ENCODE results near the gene PPP3R1. TPM values are rescaled to one million over a fixed set of nuclear protein-coding genes. Genes with fewer than 3 reads are reported as not detected.

PPP3R1 gene
- total and polyA plus RNA-seq, 2 donors (not counting 3 experiments of a cell fraction or from before 2014, with no cell fraction given): 8.4 to 62.2 TPM

DNA sequence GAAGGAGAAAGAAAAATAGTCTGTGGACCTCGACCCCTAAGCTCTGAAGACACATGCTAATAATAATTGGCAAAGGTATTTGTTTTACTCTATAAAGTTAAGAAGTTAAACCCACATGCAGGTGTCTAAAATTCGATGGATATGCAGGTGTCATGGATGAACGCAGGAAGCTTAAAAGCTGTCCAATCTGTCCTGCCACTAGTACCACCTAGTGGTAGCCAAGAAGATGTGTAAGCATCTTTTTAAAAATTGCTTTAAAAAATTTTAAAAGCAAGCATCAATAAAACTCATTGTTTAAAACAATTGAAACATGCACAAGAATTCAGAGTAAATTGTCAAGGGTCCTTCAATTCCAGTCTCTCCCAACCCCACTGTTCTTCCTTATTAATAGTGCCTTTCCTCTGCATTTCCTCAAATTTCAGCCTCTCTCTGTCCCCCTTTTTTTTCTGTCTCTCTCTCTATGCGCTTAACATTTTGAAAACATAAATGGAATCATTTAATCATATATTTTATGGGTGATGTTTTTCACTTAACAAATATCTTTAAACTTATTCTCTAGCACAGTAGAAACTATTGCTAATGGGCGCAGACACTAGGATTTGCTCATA, 30.6 kb upstream of the PPP3R1 start:
- intact Hi-C loops (cut with micrococcal nuclease) (loop anchor here (1.0 to 5.0 kb wide), 5 partner anchors 32 to 161 kb away; partner anchors contain the start of gene PNO1), dilution Hi-C loops (cut with MboI; ENCODE audit: extremely low pct_ligation_motif_present, low sequenced_read_pairs) (no loop called here)
- FAIRE-seq (peak; percentile 89), DNase-seq (ENCODE audit: low read depth, low spot score) (peak; percentile 35)
- Histone ChIP-seq H3K27ac (ENCODE audit: insufficient read depth, low read depth, low read length) (no peak overlapping the region), H2AFZ (ENCODE audit: low read depth, low read length) (no peak overlapping the region), H3K4me2 (ENCODE audit: insufficient read depth, low read length) (no peak overlapping the region), H3K4me1 (ENCODE audit: control insufficient read depth, extremely low read depth, insufficient read depth, low read length) (no peaks in the 10 kb centered on the region), H4K20me1 (replicated peaks; ENCODE audit: control insufficient read depth, extremely low read depth, insufficient read depth, low read length) (no peaks in the 10 kb centered on the region), H3K9me3 (replicated peaks; ENCODE audit: control insufficient read depth, insufficient read depth, low read length) (no peaks in the 10 kb centered on the region), H3K36me3 (ENCODE audit: control insufficient read depth in 2 of 2, extremely low read depth in 1 of 2, insufficient read depth in 2 of 2, low read length in 2 of 2) (no peaks in the 10 kb centered on the region), H3K4me3 (replicated peaks in 1 of 3; ENCODE audit: insufficient read depth in 1 of 3, low read depth in 1 of 3, low read length in 3 of 3) (no peak overlapping the region), H3K9ac (replicated peaks; ENCODE audit: extremely low read depth, insufficient read depth, low read length) (no peak overlapping the region), H3K27me3 (ENCODE audit: control insufficient read depth in 2 of 2, insufficient read depth in 2 of 2, low read length in 2 of 2) (no peaks in the 10 kb centered on the region), H3K79me2 (ENCODE audit: control insufficient read depth, insufficient read depth, low read length) (no peaks in the 10 kb centered on the region), H3K9me1 (replicated peaks; ENCODE audit: control insufficient read depth, extremely low read depth, insufficient read depth, low read length) (no peaks in the 10 kb centered on the region)
- CTCF ChIA-PET: interaction anchor here (0.6 to 11.7 kb wide), 35 partner anchors 8 to 166 kb away, joined by 3 to 175 read pairs (median 4); partner anchors contain the start of genes PNO1 and PPP3R1
- POLR2A ChIA-PET: no interaction called here
- TF ChIP-seq GATA2 (IDR thresholded peaks at IDR 0.05; ENCODE audit: insufficient read depth, insufficient read length, low read depth, low read length): no peak
- TF ChIP-seq, protein P1, sequence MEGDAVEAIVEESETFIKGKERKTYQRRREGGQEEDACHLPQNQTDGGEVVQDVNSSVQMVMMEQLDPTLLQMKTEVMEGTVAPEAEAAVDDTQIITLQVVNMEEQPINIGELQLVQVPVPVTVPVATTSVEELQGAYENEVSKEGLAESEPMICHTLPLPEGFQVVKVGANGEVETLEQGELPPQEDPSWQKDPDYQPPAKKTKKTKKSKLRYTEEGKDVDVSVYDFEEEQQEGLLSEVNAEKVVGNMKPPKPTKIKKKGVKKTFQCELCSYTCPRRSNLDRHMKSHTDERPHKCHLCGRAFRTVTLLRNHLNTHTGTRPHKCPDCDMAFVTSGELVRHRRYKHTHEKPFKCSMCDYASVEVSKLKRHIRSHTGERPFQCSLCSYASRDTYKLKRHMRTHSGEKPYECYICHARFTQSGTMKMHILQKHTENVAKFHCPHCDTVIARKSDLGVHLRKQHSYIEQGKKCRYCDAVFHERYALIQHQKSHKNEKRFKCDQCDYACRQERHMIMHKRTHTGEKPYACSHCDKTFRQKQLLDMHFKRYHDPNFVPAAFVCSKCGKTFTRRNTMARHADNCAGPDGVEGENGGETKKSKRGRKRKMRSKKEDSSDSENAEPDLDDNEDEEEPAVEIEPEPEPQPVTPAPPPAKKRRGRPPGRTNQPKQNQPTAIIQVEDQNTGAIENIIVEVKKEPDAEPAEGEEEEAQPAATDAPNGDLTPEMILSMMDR (IDR thresholded peaks at IDR 0.05; ENCODE audit: extremely low read depth in 1 of 2, insufficient read depth in 1 of 2, low read depth in 1 of 2, low read length in 2 of 2): peak; percentile 43 to 61
- TF ChIP-seq EZH2 (IDR thresholded peaks at IDR 0.05; ENCODE audit: borderline replicate concordance, low read depth, low read length, severe bottlenecking): no peak
- no TSS peak for BruUV-seq (replicated peaks)

DNA sequence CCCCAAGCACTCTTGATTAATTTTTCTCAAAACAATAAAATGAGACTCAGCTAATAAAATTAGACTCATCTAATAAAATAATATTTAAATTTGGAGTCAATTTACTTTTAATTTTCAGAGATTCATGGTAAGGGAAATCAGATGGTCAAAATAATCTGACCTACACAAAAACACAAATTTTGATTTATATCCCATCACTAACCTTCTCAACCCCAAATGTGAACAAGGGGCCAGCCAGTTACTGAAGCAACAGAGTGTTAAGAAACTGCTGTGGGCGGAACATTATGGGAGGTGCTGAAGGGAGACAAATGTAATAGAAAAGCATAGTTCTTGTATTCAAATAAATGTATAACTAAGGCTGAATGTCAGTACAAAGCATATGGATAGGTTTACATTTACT, 28.5 kb upstream of the PPP3R1 start:
- TF ChIP-seq GATA2 (IDR thresholded peaks at IDR 0.05; ENCODE audit: insufficient read depth, insufficient read length, low read depth, low read length) (no peak), EZH2 (IDR thresholded peaks at IDR 0.05; ENCODE audit: borderline replicate concordance, low read depth, low read length, severe bottlenecking) (no peak), MYC (IDR thresholded peaks at IDR 0.05; ENCODE audit: low read depth, low read length) (no peak), POLR2AphosphoS5 (IDR thresholded peaks at IDR 0.05; ENCODE audit: insufficient read depth, low read depth, low read length) (no peak), FOS (IDR thresholded peaks at IDR 0.05; ENCODE audit: borderline replicate concordance, insufficient read depth, low read length) (no peak), POLR2A (IDR thresholded peaks at IDR 0.05; ENCODE audit: low read depth, low read length) (no peak)
- TF ChIP-seq, protein P2, sequence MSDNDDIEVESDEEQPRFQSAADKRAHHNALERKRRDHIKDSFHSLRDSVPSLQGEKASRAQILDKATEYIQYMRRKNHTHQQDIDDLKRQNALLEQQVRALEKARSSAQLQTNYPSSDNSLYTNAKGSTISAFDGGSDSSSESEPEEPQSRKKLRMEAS (IDR thresholded peaks at IDR 0.05; ENCODE audit: insufficient read depth, insufficient read length): no peak
- Histone ChIP-seq H3K4me1 (ENCODE audit: control insufficient read depth, extremely low read depth, insufficient read depth, low read length) (no peaks in the 10 kb centered on the region), H3K9me1 (replicated peaks; ENCODE audit: control insufficient read depth, extremely low read depth, insufficient read depth, low read length) (no peaks in the 10 kb centered on the region), H3K27me3 (ENCODE audit: control insufficient read depth in 2 of 2, insufficient read depth in 2 of 2, low read length in 2 of 2) (no peaks in the 10 kb centered on the region), H3K9me3 (replicated peaks; ENCODE audit: control insufficient read depth, insufficient read depth, low read length) (no peaks in the 10 kb centered on the region), H3K9ac (replicated peaks; ENCODE audit: extremely low read depth, insufficient read depth, low read length) (no peak overlapping the region), H3K36me3 (ENCODE audit: control insufficient read depth in 2 of 2, extremely low read depth in 1 of 2, insufficient read depth in 2 of 2, low read length in 2 of 2) (no peaks in the 10 kb centered on the region), H3K27ac (ENCODE audit: insufficient read depth, low read depth, low read length) (no peak overlapping the region), H2AFZ (ENCODE audit: low read depth, low read length) (no peak overlapping the region), H3K79me2 (ENCODE audit: control insufficient read depth, insufficient read depth, low read length) (no peaks in the 10 kb centered on the region), H3K4me3 (replicated peaks in 1 of 3; ENCODE audit: insufficient read depth in 1 of 3, low read depth in 1 of 3, low read length in 3 of 3) (no peak overlapping the region), H3K4me2 (ENCODE audit: insufficient read depth, low read length) (no peak overlapping the region), H4K20me1 (replicated peaks; ENCODE audit: control insufficient read depth, extremely low read depth, insufficient read depth, low read length) (no peaks in the 10 kb centered on the region)
- CTCF ChIA-PET: interaction anchor here (0.6 to 11.7 kb wide), 6 partner anchors 9 to 158 kb away, joined by 3 to 175 read pairs (median 4); no protein-coding TSS in a partner anchor
- dilution Hi-C loops (cut with MboI; ENCODE audit: extremely low pct_ligation_motif_present, low sequenced_read_pairs) (no loop called here), intact Hi-C loops (cut with micrococcal nuclease) (loop anchor here (5.0 kb wide), 1 partner anchor 162 kb away; no protein-coding TSS in a partner anchor)
- POLR2A ChIA-PET: no interaction called here
- no TSS peak for BruUV-seq (replicated peaks)
- DNase-seq (ENCODE audit: low read depth, low spot score) (no peak), FAIRE-seq (no peak)

All from endothelial cell of umbilical vein (primary cell).